Activated CD4-positive, CD25-positive, alpha-beta regulatory T cell treated with anti-CD3 and anti-CD28 coated beads, Interleukin-2, amount 50 U/mL, for 24 hours (primary cell): ENCODE measurements around the gene RNLS.

Experiments
- ATAC-seq, 2 donors: fragments of 150-1000 bp; cut with Tn5 transposase; one replicate each; pipeline ENCODE4 v1.10.0; 2021; ENCODE audit warnings: mild to moderate bottlenecking in 1 of 2, moderate library complexity in 1 of 2

Gene RNLS

DNA sequence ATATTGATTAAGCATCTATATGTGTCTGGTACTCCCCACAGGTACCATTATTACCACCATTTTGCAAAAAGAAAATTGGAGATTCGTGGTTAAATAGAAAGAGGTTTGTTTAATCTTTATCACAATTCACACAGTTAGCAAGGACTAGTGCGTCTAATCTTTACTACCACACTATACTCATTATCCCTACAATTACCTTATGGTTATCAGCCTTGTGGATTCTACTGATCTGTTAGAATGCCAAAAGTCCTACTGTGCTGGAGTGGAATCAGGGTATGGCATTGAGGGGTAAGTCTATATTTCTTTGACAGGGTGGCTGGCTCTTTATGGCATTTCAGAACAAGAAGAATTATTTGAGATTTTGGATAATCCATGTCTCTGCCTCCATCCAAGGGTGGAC, 156.1 kb downstream of the RNLS start:
- no peak for ATAC-seq

- no peak for ATAC-seq
Observed at GRCh38 chr10:88424881-88425280, 158.2 kb downstream of the RNLS start.

- ATAC-seq = no peak
Observed at GRCh38 chr10:88423732-88424131, 159.4 kb downstream of the RNLS start.

DNA sequence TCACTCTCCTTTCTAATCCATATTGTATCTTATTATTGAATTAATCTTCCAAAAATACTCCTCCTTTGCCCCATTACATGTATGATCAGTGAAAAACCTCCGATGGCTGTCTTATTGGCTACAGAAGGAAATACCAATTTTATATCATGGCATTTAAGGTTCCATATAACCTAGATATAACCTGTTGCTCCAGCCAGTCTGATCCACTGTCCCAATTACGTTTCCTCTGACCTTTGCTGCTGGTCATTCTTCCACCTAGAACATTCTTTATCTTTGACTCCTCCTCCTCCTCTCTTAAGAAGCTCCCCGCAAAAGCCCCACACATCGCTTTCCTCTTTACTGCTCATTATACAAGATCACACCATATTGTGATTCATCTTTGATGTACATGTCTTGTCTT, 161.5 kb downstream of the RNLS start:
- ATAC-seq = no peak

GRCh38 chr10:88418871-88419270, 164.2 kb downstream of the RNLS start:
- ATAC-seq = no peak

DNA sequence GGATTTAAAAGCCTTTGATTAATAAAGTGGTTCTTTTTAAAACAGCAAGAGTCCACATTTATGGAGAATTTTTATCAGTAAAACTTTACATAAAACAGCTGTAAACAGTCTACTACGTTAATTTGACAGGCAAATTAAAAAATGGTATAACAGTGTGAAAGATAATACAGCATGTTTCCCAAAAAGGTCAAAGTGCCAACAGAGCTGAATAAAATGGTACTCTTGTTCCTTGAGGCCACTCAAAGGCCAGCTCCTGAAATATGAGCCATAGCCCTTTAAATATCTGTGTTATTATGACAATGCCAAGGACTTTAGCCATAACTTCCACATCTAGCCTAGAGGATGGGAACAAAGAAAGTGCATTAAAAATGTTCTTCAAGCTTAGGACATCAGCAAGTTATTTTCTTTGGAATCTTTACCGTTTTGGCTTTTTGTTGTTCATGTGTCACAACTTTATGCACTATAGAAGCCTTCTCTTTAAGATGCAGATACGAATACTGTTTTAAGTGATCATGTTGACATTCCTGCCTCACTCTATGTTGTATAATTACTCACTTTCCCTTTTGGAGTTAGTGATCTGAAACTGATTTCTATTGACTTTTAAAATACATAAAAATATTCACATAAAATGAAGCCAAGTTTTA, 165.6 kb downstream of the RNLS start:
- ATAC-seq = no peak

GRCh38 chr10:88416801-88417200, 166.3 kb downstream of the RNLS start:
- no peak for ATAC-seq

- ATAC-seq = no peak
Observed at GRCh38 chr10:88415533-88416130, 167.5 kb downstream of the RNLS start.

GRCh38 chr10:88413412-88413811, 169.7 kb downstream of the RNLS start:
- no peak for ATAC-seq

GRCh38 chr10:88411772-88412349, 171.3 kb downstream of the RNLS start:
- ATAC-seq = peak in 1 of 2 donors; percentile 7

DNA sequence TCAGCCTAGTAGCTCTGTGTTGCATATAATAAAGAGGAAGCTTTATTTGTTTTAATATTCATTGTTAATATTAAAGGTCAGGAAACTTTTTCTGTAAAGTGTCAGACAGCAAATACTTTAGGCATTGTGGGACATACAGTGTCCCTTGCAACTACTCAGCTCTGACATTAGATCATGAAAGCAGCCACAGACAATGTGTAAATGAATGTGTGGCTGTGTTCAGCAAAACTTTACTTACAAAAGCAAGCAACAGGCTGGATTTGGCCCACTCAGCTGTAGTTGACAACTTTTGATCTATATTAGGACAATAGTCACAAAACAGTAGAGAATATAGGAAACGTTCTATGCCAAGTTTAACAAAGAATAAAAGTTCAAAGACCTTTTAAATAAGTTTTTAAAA, 173.3 kb downstream of the RNLS start:
- peak; percentile 30 to 47 for ATAC-seq

DNA sequence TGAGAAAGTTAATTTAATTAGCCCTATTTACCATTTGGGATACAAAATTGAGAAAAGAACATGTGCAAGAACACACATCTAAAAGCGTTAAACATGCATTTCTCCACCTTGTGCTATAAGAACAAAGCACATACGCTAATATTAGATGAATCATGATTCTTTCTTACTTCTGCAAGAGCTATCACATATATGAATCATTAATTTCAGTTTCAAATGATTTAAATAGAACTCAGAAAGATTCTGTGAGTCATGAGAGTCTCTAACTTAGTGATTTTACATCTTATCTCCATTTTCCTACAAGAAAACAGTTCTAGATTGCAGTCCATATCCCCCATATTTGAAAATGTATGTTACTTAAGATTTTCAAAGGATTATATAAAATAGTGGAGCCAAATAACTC, 173.9 kb downstream of the RNLS start:
- peak; percentile 86 to 89 for ATAC-seq

DNA sequence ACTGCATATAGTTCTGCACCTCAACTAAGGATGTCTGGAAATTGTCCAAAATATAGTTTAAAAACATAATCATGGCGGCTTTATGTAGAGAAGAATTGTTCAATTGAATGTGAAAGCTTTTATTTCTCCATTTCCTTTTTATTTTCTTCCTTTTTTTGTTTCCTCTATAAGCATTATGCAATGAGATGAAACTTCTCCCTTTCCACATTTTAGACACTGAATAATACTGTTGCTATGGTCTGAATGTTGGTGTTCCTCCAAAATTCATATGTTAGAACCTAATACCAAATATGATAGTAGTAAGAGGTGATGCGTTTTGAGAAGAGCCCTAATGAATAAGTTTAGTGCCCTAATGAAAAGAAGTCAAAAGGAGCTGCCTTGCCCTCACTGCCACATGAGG, 175.0 kb downstream of the RNLS start:
- no peak for ATAC-seq

DNA sequence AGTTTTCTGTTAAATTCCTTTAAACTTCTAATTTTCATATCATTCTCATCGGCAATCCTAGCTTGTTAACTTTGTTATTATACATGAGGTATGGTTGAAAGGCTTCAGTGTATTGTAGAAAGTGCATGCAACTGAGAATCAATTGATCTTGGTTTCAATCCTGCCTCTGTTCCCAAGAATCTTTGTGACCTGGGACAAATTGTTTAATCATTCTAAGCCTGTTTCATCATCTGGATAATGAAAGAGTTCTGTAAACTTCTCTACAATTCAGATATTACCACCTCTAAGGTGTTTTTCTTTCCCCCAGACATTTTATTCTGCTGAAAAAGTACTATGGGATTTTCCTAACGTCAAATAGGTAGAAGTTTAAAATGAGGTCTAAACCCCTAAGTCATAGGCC, 179.0 kb downstream of the RNLS start:
- no peak for ATAC-seq

DNA sequence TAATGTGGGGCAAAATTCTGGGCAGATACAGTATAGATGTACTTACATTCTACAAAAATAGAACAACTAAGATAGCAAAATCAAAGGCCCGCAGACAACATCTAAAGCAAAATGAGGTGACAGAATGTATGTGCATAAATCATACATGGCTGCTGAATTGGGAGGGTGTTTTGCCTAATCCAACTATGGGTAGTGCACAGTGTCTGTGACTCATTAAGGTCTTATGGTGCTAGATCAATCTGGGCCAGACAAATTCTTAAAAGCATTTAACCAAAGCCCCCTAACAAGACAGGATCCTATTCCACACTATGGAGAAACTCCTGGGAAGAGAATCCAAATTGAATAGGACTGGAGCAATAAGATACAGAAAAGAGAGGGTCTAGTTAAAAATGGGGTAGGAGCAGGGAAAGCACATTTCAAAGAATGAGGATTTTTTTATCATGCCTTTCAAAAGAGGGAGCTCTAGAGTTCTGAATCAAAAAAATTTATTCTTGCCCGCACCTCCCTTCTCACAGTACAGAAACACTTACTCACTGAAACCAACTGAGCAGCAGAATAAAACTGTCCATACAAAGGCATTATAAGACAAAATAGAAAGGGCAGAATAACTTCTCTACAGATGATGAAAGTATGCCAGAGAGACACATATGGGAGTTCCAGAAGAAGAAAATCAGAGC, 181.3 kb downstream of the RNLS start:
- ATAC-seq = peak; percentile 35 to 53

- no peak for ATAC-seq
Observed at GRCh38 chr10:88399240-88399639, 183.9 kb downstream of the RNLS start.

GRCh38 chr10:88395677-88396076, 187.4 kb downstream of the RNLS start:
- no peak for ATAC-seq

DNA sequence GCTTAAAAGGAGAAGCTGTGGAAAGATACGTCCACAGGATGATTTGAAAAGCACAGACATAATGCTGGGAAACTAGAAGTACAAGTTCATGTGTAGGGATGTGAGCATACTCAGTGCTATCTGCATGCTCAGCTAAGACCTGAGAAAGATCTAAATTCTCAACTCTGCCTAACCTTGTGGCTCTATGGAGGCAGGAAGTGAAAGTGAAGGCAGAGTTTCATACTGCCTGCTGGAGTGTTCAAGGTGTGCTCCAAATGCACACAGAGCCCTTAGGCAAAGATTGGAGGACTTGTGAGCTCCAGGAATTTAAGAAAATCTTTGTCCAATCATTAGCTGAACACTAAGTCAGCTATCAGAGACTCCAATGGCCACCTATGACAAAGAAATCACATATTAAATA, 190.9 kb downstream of the RNLS start:
- ATAC-seq = peak; percentile 58 to 70

- ATAC-seq = no peak
Observed at GRCh38 chr10:88390041-88390440, 193.1 kb downstream of the RNLS start.

DNA sequence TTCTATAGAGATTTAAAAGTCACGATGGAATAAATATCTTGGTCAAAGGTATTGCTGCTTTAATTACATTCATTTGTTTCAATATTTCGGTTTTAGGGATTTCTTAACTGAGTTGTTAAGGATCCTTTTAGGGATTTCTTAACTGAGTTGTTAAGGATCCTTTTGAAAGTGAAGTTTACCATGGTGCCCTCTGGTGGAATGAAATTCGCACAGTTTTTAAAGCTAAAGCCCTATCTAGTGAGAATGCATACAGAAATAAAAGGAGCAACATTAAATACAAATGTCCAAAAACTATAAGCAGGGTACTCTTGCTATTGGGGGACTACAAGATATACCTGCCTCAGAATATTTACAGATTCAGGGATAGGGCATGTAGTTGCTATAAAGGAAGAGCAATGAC, 193.7 kb downstream of the RNLS start:
- no peak for ATAC-seq

GRCh38 chr10:88388324-88388723, 194.8 kb downstream of the RNLS start:
- no peak for ATAC-seq

DNA sequence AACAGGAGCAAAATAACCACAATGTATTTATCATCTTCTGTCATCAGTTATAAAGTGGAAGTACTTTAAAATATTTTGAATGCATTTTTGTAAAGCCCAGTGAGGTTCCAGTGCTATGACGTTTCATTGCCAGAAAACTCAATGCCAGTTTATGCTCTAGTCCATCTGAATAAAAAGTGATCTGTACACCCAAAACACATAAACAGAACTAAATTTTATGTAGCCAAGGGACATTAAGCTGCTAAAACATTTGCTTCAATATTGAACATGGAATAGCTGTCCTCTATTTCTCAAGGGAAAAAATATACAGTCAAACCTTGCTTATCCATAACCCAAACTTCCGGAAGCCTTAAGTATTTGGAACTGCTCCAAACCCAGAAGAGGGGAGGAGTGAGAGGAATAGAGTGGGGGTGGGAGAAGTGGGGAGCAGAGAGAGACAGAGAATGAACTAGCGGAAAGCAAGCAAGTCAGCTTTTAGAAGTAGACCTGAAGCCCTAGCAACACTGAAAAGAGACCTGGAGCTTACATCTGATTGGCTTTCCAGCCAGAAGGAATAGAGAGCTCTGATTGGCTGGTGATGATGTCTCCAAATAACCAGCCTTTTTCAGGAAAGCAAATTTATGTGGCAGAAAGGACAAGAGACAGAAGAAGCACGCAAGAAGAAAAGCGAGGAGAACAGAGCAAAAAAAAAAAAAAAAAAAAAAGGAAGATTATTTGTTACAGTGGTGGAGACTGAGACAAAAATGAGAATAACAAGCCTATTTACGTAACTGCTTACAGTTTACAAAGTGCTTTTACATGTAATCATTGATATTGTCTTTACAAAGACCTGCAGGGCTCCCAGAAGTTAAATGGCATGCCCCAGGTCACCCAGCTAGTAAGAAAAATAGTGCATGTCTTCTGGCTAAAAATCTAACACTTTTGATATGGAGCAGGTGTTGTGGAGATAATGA, 196.0 kb downstream of the RNLS start:
- ATAC-seq = peak in 1 of 2 donors; percentile 30
